ENCODE results near the gene ACTR1B. TPM values are rescaled to one million over a fixed set of nuclear protein-coding genes. Genes with fewer than 3 reads are reported as not detected.

The ACTR1B gene
- total and polyA plus RNA-seq, 2 of the 4 experiments (the other 2 are of a cell fraction) = 40.5 to 68.8 TPM

- no TSS peak for BruUV-seq (replicated peaks)
- H4K8ac ChIP-seq (ENCODE audit: low read depth in 2 of 2, low read length in 2 of 2) = no peak overlapping the region
- H3K36me3 ChIP-seq (ENCODE audit: control insufficient read depth, insufficient read depth, low read length) = no peaks in the 10 kb centered on the region
- H3K4me2 ChIP-seq (ENCODE audit: low read depth, low read length) = no peak overlapping the region
- H3K79me1 ChIP-seq (ENCODE audit: low read depth in 1 of 2, low read length in 2 of 2) = no peaks in the 10 kb centered on the region
- in situ Hi-C loops (cut with MboI; ENCODE audit: low sequenced_read_pairs) (loop anchor here (25.0 kb wide), 1 partner anchor 1609 kb away; no protein-coding TSS in a partner anchor), dilution Hi-C loops (cut with HindIII; ENCODE audit: low sequenced_read_pairs, unreplicated experiment) (no loop called here), intact Hi-C loops (cut with micrococcal nuclease) (no loop called here)
- H4K91ac ChIP-seq (ENCODE audit: insufficient read depth, low read depth, low read length) = no peak overlapping the region
- no peak overlapping the region for H2BK20ac ChIP-seq (ENCODE audit: low read depth, low read length)
- no peak overlapping the region for H2BK5ac ChIP-seq (ENCODE audit: low read depth, low read length, poor library complexity, severe bottlenecking)
- no peak overlapping the region for H2AK9ac ChIP-seq (replicated peaks; ENCODE audit: low read depth, low read length, poor library complexity)
- POLR2A ChIA-PET (ENCODE audit: unreplicated experiment) = no interaction called here
- 60% methylated on average over 1 of the region's 7 CpGs; no CpG with 5 or more reads in 1 of the 2 experiments for WGBS, 2 experiments (ENCODE audit: extremely low coverage in 2 of 2, insufficient read length in 1 of 2)
- H3K14ac ChIP-seq (replicated peaks; ENCODE audit: low read depth, low read length) = no peak overlapping the region
- no peak overlapping the region for H2AFZ ChIP-seq (replicated peaks; ENCODE audit: low read length, poor library complexity)
- H3K4ac ChIP-seq (ENCODE audit: low read depth, low read length) = no peak overlapping the region
- no peak overlapping the region for H3K23ac ChIP-seq (ENCODE audit: low read depth, low read length)
- H3K4me1 ChIP-seq (ENCODE audit: control insufficient read depth, insufficient read depth, low read length) = peaks cover 2% of the 10 kb centered on the region; the same call in 1 of the 2 replicates
- DNase-seq = no peak
- no peak overlapping the region for H3K27ac ChIP-seq (ENCODE audit: insufficient read depth, low read length)
- H3K27me3 ChIP-seq (ENCODE audit: control insufficient read depth, insufficient read depth, low read length) = no peaks in the 10 kb centered on the region
- ATAC-seq (ENCODE audit: low read depth) = no peak
- H3K9me1 ChIP-seq (ENCODE audit: insufficient read depth, low read length) = 0 out of 2 replicates have a peak, but pooled peaks cover 3% of the 10 kb centered on the region
- H2BK15ac ChIP-seq (ENCODE audit: low read depth, low read length) = no peak overlapping the region
- CTCF ChIA-PET = no interaction called here
- H4K5ac ChIP-seq (ENCODE audit: low read depth, low read length) = no peak overlapping the region
- H3K9me3 ChIP-seq (ENCODE audit: control insufficient read depth, insufficient read depth, low read length) = no peaks in the 10 kb centered on the region
- TF ChIP-seq CEBPB (IDR thresholded peaks at IDR 0.05; ENCODE audit: low read depth, low read length) (no peak), USF2 (IDR thresholded peaks at IDR 0.05; ENCODE audit: low read depth, low read length) (no peak), RCOR1 (IDR thresholded peaks at IDR 0.05; ENCODE audit: insufficient replicate concordance, low read length) (no peak), CTCF (conservative IDR thresholded peaks at IDR 0.05; ENCODE audit: low read depth, low read length) (no peak), ELK1 (IDR thresholded peaks at IDR 0.05; ENCODE audit: borderline replicate concordance, low read depth, low read length) (no peak), MXI1 (IDR thresholded peaks at IDR 0.05; ENCODE audit: borderline replicate concordance, low read depth, low read length) (no peak), CHD1 (IDR thresholded peaks at IDR 0.05; ENCODE audit: low read depth, low read length) (no peak), SMC3 (IDR thresholded peaks at IDR 0.05; ENCODE audit: low read depth, low read length) (no peak), POLR2A (IDR thresholded peaks at IDR 0.05; ENCODE audit: low read depth, low read length) (no peak), RAD21 (IDR thresholded peaks at IDR 0.05; ENCODE audit: low read length) (no peak), FOS (IDR thresholded peaks at IDR 0.05; ENCODE audit: low read depth, low read length) (no peak), BHLHE40 (IDR thresholded peaks at IDR 0.05; ENCODE audit: low read depth, low read length) (no peak), RFX5 (IDR thresholded peaks at IDR 0.05; ENCODE audit: low read depth, low read length) (no peak), MAFK (IDR thresholded peaks at IDR 0.05; ENCODE audit: low read depth, low read length) (no peak), MAZ (IDR thresholded peaks at IDR 0.05; ENCODE audit: borderline replicate concordance, low read depth, low read length) (no peak), NFE2L2 (IDR thresholded peaks at IDR 0.05; ENCODE audit: low read depth, low read length) (no peak)
- H3K4me3 ChIP-seq (ENCODE audit: insufficient read depth, low read depth, low read length) = no peak overlapping the region
- no peak overlapping the region for H2BK120ac ChIP-seq (ENCODE audit: low read depth, low read length)
- H3K18ac ChIP-seq (ENCODE audit: low read depth, low read length) = no peak overlapping the region
- H2AK5ac ChIP-seq (ENCODE audit: low read depth, low read length) = no peak overlapping the region
- H3K56ac ChIP-seq (ENCODE audit: extremely low read depth, insufficient read depth, low read length) = no peak overlapping the region
- no peak overlapping the region for H3K9ac ChIP-seq (ENCODE audit: low read depth, low read length)
- no peaks in the 10 kb centered on the region for H4K20me1 ChIP-seq (ENCODE audit: insufficient read depth, low read length)
These were observed 7.7 kb upstream of the ACTR1B start for GRCh38 chr2:97671526-97671925.
